Measurements from ENCODE around the gene UFL1. TPM values are rescaled to one million over a fixed set of nuclear protein-coding genes. Genes with fewer than 3 reads are reported as not detected.
"Not testable (repeated sequence)": the region's sequence is repeated elsewhere in the genome, so short reads cannot be mapped to it uniquely, and the experiment has no call there.

The UFL1 gene
- total RNA-seq, 2 donors from 2014 or later: 18.8 to 24.4 TPM

- Histone ChIP-seq H3K27ac (ENCODE audit: low read depth, low read length) (no peak overlapping the region), H3K9me3 (ENCODE audit: control insufficient read depth, low read length) (no peaks in the 10 kb centered on the region), H3K9ac (ENCODE audit: extremely low read depth, low read length, poor library complexity, severe bottlenecking) (no peak overlapping the region), H3K4me3 (ENCODE audit: low read length) (no peak overlapping the region), H3K4me1 (ENCODE audit: control insufficient read depth, insufficient read depth, low read length) (no peaks in the 10 kb centered on the region), H3K27me3 (ENCODE audit: control insufficient read depth, insufficient read depth, low read length, poor library complexity, severe bottlenecking) (no peaks in the 10 kb centered on the region), H3K36me3 (ENCODE audit: control insufficient read depth, insufficient read depth, low read length) (peaks cover 73% of the 10 kb centered on the region)
- no peak for DNase-seq
- TF ChIP-seq CTCF (conservative IDR thresholded peaks at IDR 0.05): no peak
- H3K9me3 Mint-ChIP-seq: no peaks in the 10 kb centered on the region
- no peak overlapping the region for H3K27ac Mint-ChIP-seq
- H3K4me1 Mint-ChIP-seq: peaks cover under 1% of the 10 kb centered on the region
- H3K36me3 Mint-ChIP-seq (ENCODE audit: low read depth): peaks cover 35% of the 10 kb centered on the region
- H3K4me3 Mint-ChIP-seq: no peak overlapping the region
- WGBS, 2 experiments (ENCODE audit: insufficient coverage in 1 of 2, insufficient read length in 1 of 2): 93% methylated on average over 3 of the region's 3 CpGs; no CpG with 5 or more reads in 1 of the 2 experiments
- H3K27me3 Mint-ChIP-seq (ENCODE audit: insufficient read depth): no peaks in the 10 kb centered on the region
Measured at GRCh38 chr6:96545882-96546281, 24.3 kb downstream of the UFL1 start.

GRCh38 chr6:96547654-96548053, 26.0 kb downstream of the UFL1 start:
- Histone ChIP-seq H3K9ac (ENCODE audit: extremely low read depth, low read length, poor library complexity, severe bottlenecking) (no peak overlapping the region), H3K4me3 (ENCODE audit: low read length) (no peak overlapping the region), H3K36me3 (ENCODE audit: control insufficient read depth, insufficient read depth, low read length) (peaks cover 91% of the 10 kb centered on the region), H3K9me3 (ENCODE audit: control insufficient read depth, low read length) (no peaks in the 10 kb centered on the region), H3K27ac (ENCODE audit: low read depth, low read length) (no peak overlapping the region), H3K4me1 (ENCODE audit: control insufficient read depth, insufficient read depth, low read length) (no peaks in the 10 kb centered on the region), H3K27me3 (ENCODE audit: control insufficient read depth, insufficient read depth, low read length, poor library complexity, severe bottlenecking) (no peaks in the 10 kb centered on the region)
- Mint-ChIP-seq H3K4me3 (no peak overlapping the region), H3K9me3 (no peaks in the 10 kb centered on the region), H3K27me3 (ENCODE audit: insufficient read depth) (no peaks in the 10 kb centered on the region), H3K36me3 (ENCODE audit: low read depth) (peaks cover 48% of the 10 kb centered on the region), H3K4me1 (no peaks in the 10 kb centered on the region), H3K27ac (no peak overlapping the region)
- DNase-seq: no peak
- 97% methylated on average over 3 of the region's 4 CpGs; no CpG with 5 or more reads in 1 of the 2 experiments for WGBS, 2 experiments (ENCODE audit: insufficient coverage in 1 of 2, insufficient read length in 1 of 2)
- TF ChIP-seq CTCF (conservative IDR thresholded peaks at IDR 0.05): no peak

GRCh38 chr6:96554558-96554957, 33.0 kb downstream of the UFL1 start:
- Mint-ChIP-seq H3K27me3 (ENCODE audit: insufficient read depth) (no peaks in the 10 kb centered on the region), H3K4me3 (no peak overlapping the region), H3K4me1 (no peaks in the 10 kb centered on the region), H3K36me3 (ENCODE audit: low read depth) (peaks cover 41% of the 10 kb centered on the region), H3K27ac (no peak overlapping the region), H3K9me3 (no peaks in the 10 kb centered on the region)
- H3K9me3 ChIP-seq (ENCODE audit: control insufficient read depth, low read length): no peaks in the 10 kb centered on the region
- H3K36me3 ChIP-seq (ENCODE audit: control insufficient read depth, insufficient read depth, low read length): peaks cover 57% of the 10 kb centered on the region
- WGBS, 2 experiments (ENCODE audit: insufficient coverage in 1 of 2, insufficient read length in 1 of 2): 92% methylated on average over 2 of the region's 4 CpGs; no CpG with 5 or more reads in 1 of the 2 experiments
- H3K27ac ChIP-seq (ENCODE audit: low read depth, low read length): no peak overlapping the region
- no peak overlapping the region for H3K4me3 ChIP-seq (ENCODE audit: low read length)
- H3K4me1 ChIP-seq (ENCODE audit: control insufficient read depth, insufficient read depth, low read length): no peaks in the 10 kb centered on the region
- H3K9ac ChIP-seq (ENCODE audit: extremely low read depth, low read length, poor library complexity, severe bottlenecking): no peak overlapping the region
- H3K27me3 ChIP-seq (ENCODE audit: control insufficient read depth, insufficient read depth, low read length, poor library complexity, severe bottlenecking): no peaks in the 10 kb centered on the region
- TF ChIP-seq CTCF (conservative IDR thresholded peaks at IDR 0.05): no peak
- DNase-seq: no peak

- H3K36me3 Mint-ChIP-seq (ENCODE audit: low read depth): peaks cover 10% of the 10 kb centered on the region
- not testable (repeated sequence) for H3K27ac ChIP-seq (ENCODE audit: low read depth, low read length); H3K9ac ChIP-seq (ENCODE audit: extremely low read depth, low read length, poor library complexity, severe bottlenecking); H3K9me3 ChIP-seq (ENCODE audit: control insufficient read depth, low read length); H3K4me1 ChIP-seq (ENCODE audit: control insufficient read depth, insufficient read depth, low read length); H3K4me3 ChIP-seq (ENCODE audit: low read length); H3K9me3 Mint-ChIP-seq; H3K27ac Mint-ChIP-seq; H3K27me3 Mint-ChIP-seq (ENCODE audit: insufficient read depth); H3K27me3 ChIP-seq (ENCODE audit: control insufficient read depth, insufficient read depth, low read length, poor library complexity, severe bottlenecking); H3K4me3 Mint-ChIP-seq; H3K4me1 Mint-ChIP-seq; DNase-seq
- peaks cover 10% of the 10 kb centered on the region for H3K36me3 ChIP-seq (ENCODE audit: control insufficient read depth, insufficient read depth, low read length)
- WGBS, 2 experiments (ENCODE audit: insufficient coverage in 1 of 2, insufficient read length in 1 of 2): 100% methylated on average over 2 of the region's 2 CpGs; no CpG with 5 or more reads in 1 of the 2 experiments
Measured at GRCh38 chr6:96559740-96560139, 38.1 kb downstream of the UFL1 start.
